GM21528 (cell line): ENCODE results near the gene SGCA.

ENCODE experiments used
- ATAC-seq: cut with Tn5 transposase; IDR thresholded peaks from one replicate; pipeline ENCODE4 v1.9.1; 2021; ENCODE audit warnings: mild to moderate bottlenecking, moderate library complexity; ENCODE audit not compliant: unreplicated experiment, low FRiP score

SGCA gene

DNA sequence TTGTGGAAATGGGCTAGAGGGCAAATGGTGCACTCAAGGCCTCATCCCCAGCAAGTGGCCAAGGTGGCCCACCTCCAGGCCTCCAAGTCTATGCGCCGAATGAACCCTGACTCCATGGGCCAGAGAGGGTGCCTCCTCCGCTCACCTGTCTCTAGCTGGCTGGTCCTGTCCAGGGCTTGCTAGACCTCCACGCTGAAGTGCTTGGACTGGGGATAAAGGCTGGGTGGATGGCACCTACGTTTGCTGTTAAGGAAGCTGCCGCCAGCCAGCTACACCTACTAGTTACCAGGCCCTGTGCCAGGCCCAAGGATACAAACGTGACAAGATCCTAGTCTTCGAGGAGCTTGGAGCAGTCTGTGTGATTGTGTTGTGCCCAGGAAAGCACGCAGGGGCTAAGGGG lies 739 bp upstream of the SGCA start:
- ATAC-seq = no peak

DNA sequence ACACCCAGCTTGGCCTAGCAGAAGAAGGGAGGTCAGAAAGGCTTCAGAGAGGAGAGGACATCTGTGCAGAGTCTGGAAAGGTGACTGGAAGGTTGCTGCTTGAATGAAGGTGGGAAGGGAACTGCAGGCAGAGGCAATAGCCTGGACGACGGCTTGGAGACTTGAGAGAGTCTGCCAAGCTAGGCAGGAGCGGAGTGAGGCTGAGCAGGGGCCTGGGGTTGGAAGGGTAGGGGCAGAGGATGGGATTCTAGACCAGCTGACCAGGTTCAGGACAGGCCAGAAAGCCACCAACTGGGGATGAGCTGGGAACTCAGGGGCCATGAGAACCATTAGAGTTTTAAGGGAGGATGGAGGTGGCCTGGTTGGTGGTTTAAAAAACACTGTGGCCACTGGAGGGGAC lies 339 bp upstream of the SGCA start:
- ATAC-seq = no peak

DNA sequence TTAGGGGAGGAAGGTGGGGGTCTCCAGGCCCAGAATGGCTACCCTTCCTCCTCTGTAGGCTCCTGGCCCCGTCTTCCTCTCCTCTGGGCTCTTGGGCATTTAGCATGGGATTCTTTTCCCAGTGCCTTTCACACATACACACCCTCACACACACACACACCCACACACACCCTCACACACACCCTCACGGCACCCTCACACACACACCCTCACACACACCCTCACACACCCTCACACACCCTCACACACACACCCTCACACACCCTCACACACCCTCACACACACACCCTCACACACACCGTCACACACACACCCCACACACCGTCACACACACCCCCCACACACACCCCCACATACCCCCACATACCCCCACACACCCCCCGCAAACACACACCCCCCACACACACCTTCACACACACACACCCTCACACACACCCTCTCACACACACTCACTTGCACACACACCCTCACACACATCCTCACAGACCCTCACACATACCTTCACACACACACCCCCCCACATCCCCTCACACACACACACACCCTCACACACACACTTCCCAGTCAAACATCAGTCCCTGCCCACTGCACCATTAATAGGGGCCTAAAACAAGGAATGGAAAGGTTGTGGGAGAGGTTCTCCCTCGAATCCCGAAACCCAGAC lies 845 bp downstream of the SGCA start:
- no peak for ATAC-seq

DNA sequence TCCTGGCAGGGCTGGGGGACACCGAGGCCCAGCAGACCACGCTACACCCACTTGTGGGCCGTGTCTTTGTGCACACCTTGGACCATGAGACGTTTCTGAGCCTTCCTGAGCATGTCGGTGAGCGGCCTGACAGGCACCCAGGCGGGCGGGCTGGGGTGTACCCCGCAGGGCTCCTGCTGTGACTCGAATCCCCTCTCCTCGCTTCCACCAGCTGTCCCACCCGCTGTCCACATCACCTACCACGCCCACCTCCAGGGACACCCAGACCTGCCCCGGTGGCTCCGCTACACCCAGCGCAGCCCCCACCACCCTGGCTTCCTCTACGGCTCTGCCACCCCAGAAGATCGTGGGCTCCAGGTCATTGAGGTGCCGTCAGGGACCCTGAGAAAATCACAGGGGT lies 1.6 kb downstream of the SGCA start:
- no peak for ATAC-seq

DNA sequence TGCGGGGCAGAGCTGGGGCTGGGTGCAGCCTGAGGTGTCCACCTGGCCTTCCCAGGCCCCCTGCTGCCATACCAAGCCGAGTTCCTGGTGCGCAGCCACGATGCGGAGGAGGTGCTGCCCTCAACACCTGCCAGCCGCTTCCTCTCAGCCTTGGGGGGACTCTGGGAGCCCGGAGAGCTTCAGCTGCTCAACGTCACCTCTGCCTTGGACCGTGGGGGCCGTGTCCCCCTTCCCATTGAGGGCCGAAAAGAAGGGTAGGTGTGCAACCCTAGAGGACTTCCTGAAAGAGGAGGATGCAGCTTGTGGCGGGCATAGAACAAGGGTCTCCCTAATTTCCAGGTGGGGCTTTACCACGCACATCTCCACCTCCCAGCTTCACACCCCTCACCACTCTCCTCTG lies 2.5 kb downstream of the SGCA start:
- no peak for ATAC-seq

DNA sequence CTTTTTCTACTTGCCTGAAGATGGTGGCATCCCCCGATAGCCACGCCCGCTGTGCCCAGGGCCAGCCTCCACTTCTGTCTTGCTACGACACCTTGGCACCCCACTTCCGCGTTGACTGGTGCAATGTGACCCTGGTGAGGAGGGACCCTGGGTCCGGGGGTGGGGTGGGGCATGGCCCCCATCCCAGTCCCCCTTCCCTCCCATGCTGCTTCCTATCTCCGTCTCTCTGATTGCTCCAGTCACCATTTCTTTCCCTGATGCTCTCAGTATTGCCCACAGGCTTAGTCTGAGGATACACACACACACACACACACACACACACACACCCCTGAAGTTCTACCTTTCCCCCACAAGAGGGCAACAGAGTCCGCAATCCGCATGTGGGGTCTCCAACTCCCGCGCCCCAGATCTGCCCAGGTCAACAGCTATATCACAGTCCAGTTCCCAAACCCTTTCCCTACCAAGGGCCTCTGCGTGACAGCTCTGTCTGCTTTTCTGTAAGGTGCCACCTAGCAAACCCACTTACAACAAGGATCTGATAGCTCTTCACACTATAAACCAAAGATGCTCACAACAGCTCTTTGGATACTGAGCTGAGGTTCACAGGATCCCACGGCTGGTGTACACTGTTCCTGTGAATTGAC lies 3.4 kb downstream of the SGCA start:
- ATAC-seq = no peak

DNA sequence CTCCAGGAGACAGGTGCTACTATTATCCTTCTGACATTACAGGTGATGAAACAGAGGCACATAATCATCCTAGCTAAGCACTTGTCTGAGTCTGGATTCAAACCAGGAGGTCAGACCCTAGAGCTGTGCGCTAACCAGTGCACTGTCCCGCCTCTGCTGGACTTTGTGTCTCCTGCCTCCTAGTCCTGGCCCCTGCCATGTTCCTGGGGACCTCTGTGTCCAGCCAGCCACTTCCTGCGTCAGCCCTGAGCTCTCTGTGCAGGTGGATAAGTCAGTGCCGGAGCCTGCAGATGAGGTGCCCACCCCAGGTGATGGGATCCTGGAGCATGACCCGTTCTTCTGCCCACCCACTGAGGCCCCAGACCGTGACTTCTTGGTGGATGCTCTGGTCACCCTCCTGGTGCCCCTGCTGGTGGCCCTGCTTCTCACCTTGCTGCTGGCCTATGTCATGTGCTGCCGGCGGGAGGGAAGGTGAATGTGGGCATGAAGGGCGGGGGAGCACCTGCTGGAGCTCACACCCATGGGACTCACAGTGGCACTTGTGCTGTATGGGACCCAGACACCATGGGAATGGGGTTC lies 4.2 kb downstream of the SGCA start:
- no peak for ATAC-seq

DNA sequence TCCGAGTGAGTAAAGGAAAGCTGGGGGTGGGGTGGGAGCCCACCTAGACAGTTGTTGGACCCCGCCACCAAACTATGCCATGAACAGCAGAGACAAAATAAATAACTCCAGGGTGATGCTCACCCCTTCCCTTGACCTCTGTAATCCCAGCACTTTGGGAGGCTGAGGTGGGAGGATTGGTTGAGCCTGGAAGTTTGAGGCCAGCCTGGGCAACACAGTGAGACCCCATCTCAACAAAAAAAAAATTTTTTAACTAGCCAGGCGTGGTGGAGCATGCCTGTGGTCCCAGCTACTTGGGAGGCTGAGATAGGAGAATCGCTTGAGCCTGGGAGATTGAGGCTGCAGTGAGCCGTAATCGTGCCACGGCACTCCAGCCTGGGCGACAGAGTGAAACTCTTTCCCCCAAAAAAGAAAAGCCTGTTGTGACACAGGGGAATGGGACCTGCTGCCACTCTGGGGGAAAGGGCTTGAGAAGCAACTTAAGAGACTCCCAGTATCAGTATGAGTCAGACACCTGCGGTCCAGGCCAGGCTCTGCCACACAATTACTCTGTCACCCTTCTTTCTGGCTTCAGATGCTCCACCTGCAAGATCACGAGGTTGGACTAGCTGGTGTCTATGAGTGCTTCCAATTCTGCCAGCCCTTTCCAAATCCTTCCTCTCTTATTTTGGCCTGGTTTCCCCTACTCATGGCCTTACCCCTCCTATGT lies 5.0 kb downstream of the SGCA start:
- no peak for ATAC-seq

DNA sequence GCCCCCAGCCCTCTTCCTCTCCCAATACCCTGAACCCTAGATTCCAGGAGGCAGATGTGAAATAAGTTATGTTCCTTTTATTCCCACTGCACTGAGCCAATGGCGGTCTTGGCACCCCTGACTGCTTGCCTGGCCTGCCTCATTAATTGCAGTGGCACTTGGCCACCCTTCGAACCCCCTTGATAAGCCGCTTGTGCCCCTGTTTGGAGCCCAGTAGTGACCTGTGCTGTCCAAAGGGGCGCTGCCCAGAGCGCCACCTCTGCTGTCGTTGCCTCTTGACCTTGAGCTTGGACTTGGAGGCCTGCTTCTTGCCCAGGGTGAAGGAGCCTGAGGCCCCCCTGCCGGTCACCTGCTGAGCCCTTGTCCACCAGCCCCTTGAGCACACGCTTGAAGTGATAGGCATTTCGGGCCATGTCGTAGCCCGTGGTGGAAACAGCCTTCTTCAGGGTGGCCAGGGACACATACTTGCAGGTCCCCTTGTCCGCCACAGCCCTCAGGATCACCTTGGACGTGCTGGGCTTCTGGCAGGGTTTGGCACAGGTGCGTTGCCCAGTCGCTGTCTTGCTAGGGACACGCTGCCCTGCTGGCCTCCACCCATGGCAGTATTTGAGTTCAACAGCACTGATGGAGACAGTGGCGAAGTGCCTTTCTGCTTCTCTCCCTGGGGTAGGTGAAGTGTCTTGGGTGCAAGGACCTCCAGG lies 5.7 kb downstream of the SGCA start:
- ATAC-seq = no peak

DNA sequence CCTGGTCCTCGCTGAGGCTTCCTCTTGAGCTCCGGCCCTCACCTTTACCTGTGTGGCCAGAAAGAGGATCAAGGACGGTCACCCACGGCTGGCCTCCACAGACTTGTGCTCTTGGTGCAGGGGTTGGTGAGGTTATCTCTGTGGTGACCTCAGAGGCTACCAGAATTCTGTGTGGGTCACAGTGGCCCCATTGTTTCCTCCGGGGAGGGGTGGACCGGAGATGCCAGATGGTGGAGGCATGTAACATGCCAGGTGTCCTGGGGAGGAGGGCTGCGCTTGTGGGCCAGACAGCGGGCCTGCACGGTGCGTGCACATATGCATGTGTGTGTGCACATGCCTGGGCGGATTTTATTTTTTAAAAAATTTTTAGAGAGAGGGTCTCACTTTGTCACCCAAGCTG lies 6.3 kb downstream of the SGCA start:
- ATAC-seq = no peak

DNA sequence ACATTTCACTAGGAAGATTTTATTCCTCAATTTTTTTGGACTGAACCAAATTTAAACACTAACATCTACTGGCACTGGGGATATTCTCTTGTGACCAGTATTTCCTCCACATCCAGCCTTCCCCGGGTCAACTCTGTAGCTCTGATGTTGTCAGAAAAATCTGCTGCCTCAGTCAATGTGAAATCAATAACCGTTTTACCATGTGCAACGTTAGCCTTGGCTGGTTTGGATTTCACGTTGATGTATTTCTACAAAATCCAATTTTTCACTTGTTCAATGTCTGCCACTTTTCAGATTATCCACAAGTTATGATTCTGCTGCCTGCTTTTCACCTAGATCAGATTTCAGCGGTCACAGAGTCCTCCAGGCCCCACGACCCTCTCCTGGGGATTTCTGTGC lies 7.1 kb downstream of the SGCA start:
- no peak for ATAC-seq

DNA sequence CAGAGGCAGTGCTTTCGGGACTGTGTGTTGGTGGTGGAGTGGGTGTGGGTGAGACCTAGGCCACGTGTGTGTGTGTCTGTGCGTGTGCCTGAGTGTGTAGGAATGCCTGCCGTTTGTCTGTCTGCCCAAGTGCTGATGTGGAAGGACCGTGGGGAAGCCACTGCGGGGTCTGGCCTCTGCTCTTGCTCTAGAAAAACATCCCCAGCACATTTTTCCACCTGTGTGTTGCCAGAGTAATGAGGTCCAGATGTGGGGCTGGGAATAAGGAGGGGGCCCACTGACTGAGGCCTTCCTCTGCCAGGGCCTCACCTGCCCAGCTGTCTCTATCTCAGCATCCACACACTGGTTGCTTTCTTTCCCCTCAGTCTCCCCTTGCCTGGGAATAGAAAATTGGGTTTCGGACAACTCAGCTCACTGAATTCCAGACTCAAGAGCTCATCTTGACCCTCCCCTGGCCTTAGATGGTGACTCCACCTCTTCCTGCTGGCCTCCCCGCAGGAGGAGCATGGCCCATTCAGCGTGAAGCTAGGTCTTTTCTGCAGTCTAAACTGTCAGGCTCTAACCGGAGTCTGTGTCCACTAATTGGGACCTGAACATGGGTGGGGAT lies 7.6 kb downstream of the SGCA start:
- ATAC-seq = no peak

DNA sequence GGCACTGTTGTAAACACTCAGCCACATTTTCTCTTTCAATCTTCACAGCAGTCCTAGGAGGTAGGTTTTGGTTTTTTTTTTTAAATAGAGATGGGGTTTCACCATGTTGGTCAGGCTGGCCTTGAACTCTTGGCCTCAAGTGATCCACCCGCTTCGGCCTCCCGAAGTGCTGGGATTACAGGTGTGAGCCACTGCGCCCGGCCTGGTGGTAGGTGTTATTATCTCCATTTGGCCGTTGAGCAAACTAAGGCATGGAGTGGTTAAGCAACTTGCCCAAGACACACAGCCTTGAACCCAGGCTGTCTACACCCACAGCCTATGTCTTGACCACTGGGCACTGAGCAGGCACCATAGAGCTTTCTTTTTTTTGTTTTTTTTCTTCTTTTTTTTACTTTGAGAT lies 8.6 kb downstream of the SGCA start:
- ATAC-seq = no peak

DNA sequence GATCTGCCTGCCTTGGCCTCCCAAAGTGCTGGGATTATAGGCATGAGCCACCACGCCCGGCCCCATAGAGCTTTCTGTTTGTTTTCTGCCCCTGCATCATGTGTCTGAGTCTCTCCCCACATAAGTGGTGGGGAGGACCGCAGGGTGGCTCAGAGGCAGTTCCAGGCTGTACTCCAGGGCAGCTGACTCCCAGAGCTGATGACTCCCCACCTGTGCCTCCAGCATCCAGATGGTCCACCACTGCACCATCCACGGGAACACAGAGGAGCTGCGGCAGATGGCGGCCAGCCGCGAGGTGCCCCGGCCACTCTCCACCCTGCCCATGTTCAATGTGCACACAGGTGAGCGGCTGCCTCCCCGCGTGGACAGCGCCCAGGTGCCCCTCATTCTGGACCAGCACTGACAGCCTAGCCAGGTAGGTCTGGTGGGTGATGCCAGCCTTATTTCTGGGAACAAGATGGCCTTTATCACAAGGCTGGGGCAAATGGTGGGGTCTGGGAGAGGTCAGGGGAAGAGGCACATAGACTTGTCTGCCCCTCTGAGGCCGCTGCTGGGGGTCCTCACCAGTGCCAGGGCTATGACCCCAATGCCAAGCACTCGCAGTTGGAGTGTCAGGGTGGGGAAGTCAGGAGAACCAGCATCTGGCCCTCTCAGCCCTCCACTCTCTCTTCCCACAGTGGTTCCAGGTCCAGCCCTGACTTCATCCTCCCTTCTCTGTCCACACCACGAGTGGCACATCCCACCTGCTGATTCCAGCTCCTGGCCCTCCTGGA lies 9.4 kb downstream of the SGCA start:
- no peak for ATAC-seq

DNA sequence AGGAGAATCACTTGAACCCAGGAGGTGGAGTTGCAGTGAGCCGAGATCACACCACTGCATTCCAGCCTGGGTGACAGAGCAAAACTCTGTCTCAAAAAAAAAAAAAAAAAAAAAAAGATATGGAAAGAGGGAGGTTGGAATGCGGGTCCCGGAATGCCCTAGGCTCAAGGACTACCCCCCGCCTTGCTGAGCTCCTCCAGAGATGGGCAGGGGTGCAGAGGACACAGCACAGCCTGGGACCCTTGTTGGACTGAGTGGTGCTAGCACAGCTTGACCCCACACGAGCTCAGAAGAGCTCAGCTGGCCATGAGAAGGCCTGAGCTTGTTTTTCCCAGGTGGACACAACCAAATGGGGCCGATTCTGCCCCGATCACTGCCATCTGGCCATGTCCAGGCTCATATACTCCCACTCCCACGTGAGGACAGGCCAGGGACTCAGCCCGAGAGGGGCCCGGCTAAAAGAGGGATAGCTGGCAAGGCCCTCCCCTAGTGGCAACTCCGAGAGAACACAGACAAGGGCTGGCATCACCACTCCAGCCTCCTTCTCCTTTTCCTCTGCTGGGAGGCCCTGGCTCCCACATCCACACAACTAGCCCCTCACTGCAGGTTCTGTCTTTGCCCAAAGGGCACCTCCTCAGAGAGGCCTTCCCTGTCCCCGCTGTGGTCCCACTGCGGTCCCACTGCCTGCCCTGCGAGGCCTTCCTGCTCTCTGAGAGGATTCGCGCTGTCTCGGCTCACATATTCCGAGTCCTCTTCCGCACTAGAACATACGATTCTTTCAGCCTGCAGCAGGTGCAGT lies 11.0 kb downstream of the SGCA start:
- ATAC-seq = no peak

DNA sequence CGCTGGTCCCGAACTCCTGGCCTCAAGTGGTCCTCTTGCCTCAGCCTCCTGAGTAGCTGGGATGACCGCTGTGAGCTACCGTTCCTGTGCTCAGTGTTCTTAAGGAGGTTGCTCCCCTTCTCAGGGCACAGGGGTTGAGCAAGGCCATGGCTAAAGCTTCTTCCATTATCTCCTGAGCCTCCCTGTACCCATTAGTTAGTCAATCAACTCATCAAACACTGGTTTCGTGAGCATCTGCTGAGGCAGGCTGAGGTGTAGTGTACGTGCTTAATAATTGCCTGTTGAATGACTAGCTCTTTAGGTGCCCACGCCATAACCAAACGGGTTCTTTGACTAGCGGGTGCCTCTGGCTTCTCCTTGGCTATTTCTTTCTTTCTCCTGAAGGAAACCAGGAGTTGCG lies 11.7 kb downstream of the SGCA start:
- ATAC-seq = no peak

DNA sequence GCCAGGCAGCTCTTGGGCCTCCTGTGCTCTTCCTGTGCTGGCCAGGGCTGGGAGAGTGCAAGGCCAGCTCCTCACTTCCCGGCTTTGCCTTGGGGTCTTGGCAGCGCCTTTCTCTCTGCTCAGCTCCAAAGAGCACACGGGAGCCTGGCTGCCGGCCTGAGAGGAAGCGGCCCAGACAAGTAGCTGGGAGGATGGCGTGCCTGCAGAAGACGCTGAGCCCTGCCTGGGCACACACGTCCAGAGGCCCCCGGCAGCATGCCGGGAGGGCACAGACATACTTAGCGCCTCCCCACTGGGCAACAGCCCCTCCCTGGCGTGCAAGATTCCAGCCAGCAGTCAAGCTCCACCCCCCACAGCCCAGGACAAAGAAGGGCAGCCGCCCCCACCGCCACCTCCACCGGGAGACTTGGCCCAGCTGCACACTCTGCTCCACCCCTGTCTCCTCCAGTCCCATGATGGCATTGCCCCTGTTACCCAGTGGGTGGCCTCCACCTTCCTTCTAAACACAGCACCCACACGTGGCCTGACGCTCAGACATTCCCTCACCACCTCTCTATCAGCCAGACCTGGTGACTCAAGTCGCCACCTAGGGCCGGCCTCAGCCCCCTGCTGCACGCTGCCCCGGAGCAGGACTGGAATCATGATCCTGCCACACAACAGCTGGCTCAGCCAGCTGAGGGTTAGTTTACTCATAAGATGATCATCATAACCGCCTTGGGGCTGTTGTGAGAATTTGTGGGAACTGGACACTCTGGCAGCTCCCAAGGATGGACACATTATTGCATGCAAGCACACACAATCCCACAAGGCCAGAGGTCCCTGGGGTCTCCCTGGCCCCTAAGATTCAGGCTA lies 12.4 kb downstream of the SGCA start:
- no peak for ATAC-seq

DNA sequence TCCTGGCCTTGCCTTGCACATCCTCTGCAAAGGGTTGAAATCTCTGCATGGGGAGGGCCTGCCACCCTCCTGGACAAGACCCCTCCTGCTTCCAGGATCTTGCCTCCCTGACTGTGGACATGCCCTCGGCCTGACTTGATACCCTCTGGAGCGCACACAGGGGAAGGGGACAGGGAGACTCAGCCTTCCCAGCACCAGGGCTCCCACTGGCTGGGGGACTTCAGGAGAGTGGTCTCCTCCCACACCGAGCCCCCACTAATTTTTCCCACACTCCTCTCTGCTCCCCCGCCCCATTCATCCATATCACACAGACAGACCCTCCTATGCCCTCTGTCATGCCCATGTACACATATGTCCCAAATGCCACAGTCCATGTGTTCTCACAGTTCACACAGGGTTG lies 14.3 kb downstream of the SGCA start:
- no peak for ATAC-seq
